Activated CD4-positive, alpha-beta T cell treated with anti-CD3 and anti-CD28 coated beads, Interleukin-10, Interleukin-2, amounts not matched to agents 100 ng/mL and 50 ng/mL, durations not matched to agents 16 hours and 8 hours (primary cell): ENCODE results near the gene CCNDBP1.
A peak's percentile ranks its signal among the peaks of the same experiment; 100 is the strongest.
"Not testable (repeated sequence)": the region's sequence is repeated elsewhere in the genome, so short reads cannot be mapped to it uniquely, and the experiment has no call there.

Experiments used
- DNase-seq: peaks from one replicate; pipeline ENCODE4 v3.0.0-alpha.2; 2020

The CCNDBP1 gene, protein sequence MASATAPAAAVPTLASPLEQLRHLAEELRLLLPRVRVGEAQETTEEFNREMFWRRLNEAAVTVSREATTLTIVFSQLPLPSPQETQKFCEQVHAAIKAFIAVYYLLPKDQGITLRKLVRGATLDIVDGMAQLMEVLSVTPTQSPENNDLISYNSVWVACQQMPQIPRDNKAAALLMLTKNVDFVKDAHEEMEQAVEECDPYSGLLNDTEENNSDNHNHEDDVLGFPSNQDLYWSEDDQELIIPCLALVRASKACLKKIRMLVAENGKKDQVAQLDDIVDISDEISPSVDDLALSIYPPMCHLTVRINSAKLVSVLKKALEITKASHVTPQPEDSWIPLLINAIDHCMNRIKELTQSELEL

DNA sequence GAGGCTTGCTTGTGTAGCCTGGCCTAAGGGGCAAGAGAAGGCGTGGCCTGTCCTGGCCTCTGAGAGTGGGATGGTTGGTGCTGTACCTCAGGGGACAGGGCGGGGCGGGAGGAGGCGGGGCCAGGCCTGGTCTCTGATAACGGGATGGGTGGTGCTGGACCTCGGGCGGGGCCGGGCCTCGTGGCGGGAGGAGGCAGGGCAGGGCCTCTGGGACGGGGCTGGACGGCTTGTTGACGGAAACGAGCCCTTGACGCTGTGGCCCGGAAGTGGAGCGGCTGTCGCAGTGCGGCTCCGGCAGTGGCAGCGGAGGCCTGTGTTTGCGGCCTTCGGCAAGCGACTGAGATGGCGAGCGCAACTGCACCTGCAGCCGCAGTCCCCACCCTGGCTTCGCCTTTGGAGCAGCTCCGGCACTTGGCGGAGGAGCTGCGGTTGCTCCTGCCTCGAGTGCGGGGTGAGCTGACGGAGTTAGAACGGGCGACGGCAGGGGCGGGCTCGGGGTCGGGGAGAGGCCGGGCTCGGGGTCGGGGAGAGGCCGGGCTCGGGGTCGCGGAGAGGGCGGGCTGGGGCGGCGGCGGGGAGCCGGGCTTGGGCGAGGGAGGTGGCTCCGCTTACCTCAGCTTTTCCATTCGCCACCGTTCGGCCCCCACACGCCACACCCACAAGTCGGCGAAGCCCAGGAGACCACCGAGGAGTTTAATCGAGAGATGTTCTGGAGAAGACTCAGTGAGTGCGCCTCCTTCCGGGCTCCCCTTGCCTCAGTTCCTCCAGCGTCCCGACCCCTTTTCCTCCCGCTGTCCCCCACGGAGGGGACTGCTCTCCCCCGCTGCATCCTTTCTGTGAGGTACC, at the start of gene CCNDBP1:
Gene CCNDBP1 (plus strand): TSS at position 247 of the 846 bp plus-strand sequence. CDS start 96 bp downstream, at position 343.
- peak; percentile 97 for DNase-seq

GRCh38 chr15:43143203-43143941, 41.8 kb upstream of the CCNDBP1 start:
- peak; percentile 17 for DNase-seq

GRCh38 chr15:43144512-43144911, 40.7 kb upstream of the CCNDBP1 start:
- no peak for DNase-seq

DNA sequence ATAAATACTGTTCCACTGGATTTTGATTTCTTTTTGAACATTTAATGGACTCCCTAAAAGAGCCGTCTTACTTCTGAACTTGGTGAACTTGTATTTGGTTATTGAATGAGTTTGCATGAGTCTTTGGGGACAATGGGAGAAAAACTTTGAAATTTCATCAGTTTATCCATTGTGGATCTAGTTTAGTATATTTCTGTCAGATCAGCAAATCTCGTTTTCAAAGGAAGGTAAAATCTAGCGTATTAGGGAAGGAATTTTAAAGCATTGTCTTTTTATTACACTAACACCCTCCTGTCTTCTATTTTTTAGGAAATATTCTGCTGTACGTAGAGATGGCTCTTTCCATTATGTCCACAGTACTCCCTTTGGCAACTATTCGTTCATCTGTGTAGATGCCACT, 39.0 kb upstream of the CCNDBP1 start:
- DNase-seq: no peak

DNA sequence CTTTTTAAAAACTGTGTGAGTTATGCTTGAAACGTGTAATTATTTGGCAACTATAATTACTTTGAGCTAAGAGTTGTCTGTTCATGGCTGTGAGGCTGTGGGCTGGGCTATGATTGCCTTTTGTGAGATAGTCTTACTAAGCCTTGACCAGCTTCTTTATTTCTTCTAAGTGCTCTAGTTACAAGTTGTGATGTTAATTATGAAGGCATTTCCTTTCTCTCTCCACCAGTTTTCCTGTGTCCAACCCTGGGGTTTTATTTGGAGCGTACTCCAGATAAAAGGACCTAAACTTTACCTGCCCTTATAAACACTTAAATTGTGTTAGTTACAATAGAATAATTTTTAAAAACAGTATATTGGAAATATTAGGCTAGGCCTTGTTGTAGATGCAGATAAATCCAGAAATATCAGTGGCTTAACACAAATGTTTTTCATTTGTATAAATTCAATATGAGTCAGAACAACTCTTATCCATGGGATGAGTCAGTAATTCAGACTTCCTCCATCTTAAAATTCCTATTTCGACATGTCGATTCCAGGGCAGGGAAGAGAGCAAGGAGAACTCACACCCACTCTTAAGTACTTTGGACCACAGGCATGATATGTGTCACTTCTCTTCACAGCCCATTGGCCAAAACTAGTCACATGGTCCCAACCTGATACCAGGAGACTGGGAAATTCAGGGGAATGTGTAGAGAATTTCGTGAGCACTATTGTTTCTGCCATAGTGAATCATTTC, 34.8 kb upstream of the CCNDBP1 start:
- DNase-seq: no peak

DNA sequence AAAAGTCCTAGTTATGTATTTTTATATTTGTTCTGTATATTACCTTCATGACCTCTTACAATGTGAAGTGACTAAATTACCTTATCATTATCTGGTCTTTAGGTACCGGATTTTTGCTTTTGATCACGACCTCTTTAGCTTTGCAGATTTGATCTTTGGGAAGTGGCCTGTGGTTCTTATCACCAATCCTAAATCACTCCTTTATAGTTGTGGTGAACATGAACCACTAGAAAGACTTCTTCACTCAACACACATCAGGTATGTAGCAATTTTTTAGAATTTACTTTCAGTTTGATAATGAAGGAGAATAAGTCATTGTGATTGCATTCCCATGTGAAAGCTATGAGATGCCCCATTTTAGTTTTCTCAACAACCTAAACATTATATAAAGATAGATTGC, 33.5 kb upstream of the CCNDBP1 start:
- peak; percentile 34 for DNase-seq

GRCh38 chr15:43153269-43153668, 31.9 kb upstream of the CCNDBP1 start:
- no peak for DNase-seq

DNA sequence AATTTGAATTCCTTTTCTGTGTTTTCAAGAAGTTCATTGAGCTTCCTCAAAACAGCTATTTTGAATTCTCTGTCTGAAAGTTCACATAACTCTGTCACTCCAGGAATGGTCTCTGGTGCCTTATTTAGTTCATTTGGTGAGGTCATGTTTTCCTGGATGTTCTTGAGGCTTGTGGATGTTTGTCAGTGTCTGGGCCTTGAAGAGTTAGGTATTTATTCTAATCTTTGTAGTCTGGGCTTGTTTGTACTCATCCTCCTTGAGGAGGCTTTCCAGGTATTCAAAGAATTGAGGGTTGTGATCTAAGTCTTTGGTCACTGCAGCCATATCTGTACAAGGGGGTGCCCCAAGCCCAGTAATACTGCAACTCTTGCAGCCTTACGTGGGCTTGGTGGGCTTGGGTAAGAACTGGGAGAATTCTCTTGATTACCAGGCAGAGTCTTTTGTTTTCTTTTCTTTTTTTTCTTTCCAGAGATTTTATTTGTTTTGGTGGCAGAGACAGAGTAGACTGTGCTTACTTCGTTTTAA, 19.3 kb upstream of the CCNDBP1 start:
- no peak for DNase-seq

DNA sequence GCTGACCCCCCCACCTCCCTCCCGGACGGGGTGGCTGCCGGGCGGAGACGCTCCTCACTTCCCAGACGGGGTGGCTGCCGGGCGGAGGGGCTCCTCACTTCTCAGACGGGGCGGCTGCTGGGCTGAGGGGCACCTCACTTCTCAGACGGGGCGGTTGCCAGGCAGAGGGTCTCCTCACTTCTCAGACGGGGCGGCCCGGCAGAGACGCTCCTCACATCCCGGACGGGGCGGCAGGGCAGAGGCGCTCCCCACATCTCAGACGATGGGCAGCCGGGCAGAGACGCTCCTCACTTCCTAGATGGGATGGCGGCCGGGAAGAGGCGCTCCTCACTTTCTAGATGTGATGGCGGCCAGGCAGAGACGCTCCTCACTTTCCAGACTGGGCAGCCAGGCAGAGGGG, 17.9 kb upstream of the CCNDBP1 start:
- not testable (repeated sequence) for DNase-seq

DNA sequence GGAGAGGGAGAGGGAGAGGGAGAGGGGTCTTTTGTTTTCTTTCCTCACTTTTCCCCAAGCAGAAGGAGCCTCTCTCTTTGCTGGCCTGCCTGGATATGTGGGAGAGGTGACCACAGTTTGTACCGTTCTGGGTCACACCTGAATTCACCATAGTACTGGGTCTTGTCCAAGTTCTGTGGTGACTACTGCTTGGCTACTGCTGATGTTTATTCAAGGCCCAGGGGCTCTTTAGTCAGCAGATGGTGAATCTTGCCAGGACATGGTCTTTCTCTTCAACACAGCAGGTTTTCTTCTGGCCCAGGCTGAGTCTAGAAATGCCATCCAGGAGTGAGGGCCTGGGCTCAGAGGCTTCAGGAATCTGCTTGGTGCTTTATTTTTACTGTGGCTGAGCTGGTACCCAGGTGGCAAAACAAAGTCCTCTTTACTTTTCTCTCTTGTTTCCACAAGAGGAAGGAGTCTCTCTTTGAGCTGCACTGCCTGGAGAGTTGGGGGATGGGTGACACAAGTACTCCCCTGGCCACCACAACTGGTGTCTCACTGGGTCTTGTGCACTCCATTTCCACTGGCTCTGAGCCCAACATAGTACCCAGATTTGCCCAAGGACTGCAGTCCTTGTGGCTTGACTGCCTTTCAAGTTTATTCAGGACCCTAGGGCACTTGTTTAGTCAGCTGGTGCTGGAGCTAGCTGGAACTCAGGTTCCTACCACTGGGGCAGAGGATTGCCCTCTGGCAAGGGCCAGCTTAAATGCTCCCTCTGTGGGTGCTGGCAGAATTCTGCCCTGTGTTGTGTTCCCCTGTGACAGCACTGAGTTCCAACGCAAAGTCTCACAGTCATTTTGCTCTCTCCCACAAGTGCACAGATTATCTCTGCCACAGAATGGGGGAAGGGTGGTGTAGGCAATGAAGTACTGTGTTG, 16.8 kb upstream of the CCNDBP1 start:
- DNase-seq: no peak

DNA sequence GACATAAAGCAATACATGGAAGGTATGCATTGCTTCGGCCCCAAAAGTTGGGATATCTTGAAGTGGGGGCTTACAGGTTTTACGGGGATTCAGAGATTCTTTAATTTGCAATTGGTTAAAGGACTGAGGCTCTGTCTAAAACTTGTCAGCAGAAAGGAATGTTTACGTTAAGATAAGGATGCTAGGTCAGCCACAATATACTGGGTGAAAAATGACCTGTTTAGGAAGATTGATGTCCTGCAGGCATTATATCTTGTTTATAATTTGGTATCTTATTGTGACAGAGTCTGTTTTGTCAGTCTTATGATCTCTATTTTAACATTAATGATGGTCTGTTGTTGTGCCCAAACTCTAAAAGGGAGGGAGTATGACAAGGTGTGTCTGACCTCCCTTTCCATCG, 15.3 kb upstream of the CCNDBP1 start:
- DNase-seq: no peak

GRCh38 chr15:43175656-43176309, 9.4 kb upstream of the CCNDBP1 start:
- DNase-seq: not testable (repeated sequence)

DNA sequence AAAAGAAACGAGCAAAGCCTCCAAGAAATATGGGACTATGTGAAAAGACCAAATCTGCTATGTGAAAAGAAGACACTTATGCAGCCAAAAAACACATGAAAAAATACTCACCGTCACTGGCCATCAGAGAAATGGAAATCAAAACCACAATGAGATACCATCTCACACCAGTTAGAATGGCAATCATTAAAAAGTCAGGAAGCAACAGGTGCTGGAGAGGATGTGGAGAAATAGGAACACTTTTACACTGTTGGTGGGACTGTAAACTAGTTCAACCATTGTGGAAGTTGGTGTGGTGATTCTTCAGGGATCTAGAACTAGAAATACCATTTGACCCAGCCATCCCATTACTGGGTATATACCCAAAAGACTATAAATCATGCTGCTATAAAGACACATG, 8.1 kb upstream of the CCNDBP1 start:
- DNase-seq: not testable (repeated sequence)

DNA sequence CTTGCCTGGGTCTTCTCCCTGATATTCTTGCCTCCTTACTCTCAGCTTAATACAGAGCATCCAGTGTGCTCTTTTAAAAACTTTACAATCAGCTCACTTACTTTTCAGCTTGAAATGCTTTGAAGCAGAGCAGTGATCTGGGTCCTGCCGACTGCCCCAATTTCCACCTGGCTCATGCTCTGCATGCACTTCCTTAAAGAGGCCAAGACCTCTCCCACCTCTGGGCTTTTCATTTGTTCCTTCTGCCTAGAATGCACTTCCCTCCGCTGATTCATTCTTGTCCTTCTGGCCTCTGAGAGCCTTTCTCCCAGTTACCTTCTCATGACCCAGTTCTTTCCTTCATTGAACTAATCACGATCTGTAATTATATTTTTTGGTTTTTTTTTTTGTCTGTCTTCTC, 1.9 kb upstream of the CCNDBP1 start:
- no peak for DNase-seq

GRCh38 chr15:43184407-43185124, 637 bp upstream of the CCNDBP1 start:
- DNase-seq: no peak

DNA sequence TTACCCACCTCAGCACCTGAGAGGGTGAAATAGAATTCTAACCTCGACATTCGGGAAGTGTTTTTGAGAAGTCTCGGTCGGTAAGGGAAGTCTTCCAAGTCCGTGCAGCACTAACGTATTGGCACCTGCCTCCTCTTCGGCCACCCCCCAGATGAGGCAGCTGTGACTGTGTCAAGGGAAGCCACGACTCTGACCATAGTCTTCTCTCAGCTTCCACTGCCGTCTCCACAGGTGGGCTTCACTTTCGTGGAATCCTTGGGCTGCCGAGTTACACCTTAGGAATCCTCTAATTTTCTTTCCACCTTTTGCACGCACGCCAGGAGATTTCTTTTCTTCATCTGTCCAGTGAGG, 775 bp downstream of the CCNDBP1 start:
- no peak for DNase-seq

DNA sequence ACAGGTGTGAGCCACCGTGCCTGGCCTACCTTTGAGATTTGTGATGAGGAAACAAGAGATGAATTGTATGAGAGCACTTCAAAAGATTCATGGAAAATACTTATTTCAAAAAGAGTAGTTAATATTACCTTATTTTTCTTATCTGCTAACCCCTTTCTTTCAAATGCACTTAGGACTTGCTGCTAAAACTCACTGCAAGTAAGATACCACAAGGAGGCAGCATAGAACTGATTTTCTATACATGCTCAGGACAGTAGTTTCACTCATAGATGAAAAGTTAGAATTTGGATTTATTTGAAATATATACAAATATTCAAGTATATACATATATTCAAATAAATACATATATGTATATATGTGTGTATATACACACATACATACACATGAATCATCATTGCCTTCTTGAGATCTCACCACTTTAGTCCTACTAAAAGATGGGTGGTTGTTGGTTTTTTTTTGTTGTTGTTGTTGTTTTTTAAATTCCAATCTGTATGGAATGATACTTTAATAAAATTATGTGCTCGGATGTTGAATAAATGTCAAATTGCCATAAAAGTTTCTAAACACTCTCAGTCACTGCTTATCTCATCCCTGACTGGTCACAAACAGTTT, 2.4 kb downstream of the CCNDBP1 start:
- DNase-seq: peak; percentile 60

GRCh38 chr15:43189296-43189695, 4.1 kb downstream of the CCNDBP1 start:
- no peak for DNase-seq

- no peak for DNase-seq
Measured at GRCh38 chr15:43190178-43190577, 5.0 kb downstream of the CCNDBP1 start.

DNA sequence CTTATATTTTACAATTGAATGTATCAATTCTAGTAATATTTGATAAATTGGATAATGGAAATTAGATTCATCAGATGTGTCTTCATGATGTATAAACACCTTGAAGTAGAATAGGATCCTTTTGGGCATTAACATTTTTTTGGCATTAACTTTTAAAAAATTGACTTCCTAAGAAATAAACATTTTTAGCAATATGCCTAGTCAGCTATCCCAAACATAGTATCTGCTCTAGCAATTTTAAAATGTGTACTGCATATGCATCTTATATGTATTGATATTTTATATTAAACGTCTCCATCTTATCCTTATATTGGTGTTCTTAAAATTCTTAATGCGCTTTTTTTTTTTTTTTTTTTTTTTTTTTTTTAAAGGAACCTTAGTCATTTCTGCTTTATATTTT, 8.5 kb downstream of the CCNDBP1 start:
- DNase-seq: no peak
